ENCODE results near the gene SPATA46. TPM values are rescaled to one million over a fixed set of nuclear protein-coding genes. Genes with fewer than 3 reads are reported as not detected.

SPATA46 gene
- total and polyA plus RNA-seq, 4 donors: not detected

- ATAC-seq (ENCODE audit: insufficient read depth, low FRiP score) (no peak), DNase-seq (no peak)
- WGBS, 2 donors: 94% methylated on average over 5 of the region's 5 CpGs
- H3K4me1 ChIP-seq (ENCODE audit: control insufficient read depth in 5 of 5, insufficient read depth in 5 of 5, low read length in 5 of 5): peaks cover 0 to 3% (median 0%) of the 10 kb centered on the region in 5 donors
- no peaks in the 10 kb centered on the region for H3K27me3 ChIP-seq (ENCODE audit: control insufficient read depth in 3 of 3, insufficient read depth in 3 of 3, low read length in 2 of 3)
- no peaks in the 10 kb centered on the region for H3K9me3 ChIP-seq (ENCODE audit: control insufficient read depth in 4 of 4, insufficient read depth in 3 of 4, low read length in 3 of 4)
- no peak overlapping the region for H3K9ac ChIP-seq (ENCODE audit: insufficient read depth in 1 of 2, low read length in 2 of 2)
- H3K27ac ChIP-seq (ENCODE audit: low read depth in 1 of 2, low read length in 1 of 2): no peak overlapping the region
- no peak for TF ChIP-seq CTCF (IDR thresholded peaks at IDR 0.05; ENCODE audit: control extremely low read depth, extremely low read depth)
- H3K36me3 ChIP-seq (ENCODE audit: control insufficient read depth in 4 of 4, insufficient read depth in 4 of 4, low read length in 4 of 4): no peaks in the 10 kb centered on the region
- no peak overlapping the region for H3K4me3 ChIP-seq
These were observed 12.0 kb upstream of the SPATA46 start for GRCh38 chr1:162388615-162389014.

GRCh38 chr1:162388083-162388594, 11.5 kb upstream of the SPATA46 start:
- ATAC-seq (ENCODE audit: insufficient read depth, low FRiP score): no peak
- WGBS, 2 donors: 77 to 86% methylated on average over 8 of the region's 8 CpGs
- Histone ChIP-seq H3K27ac (ENCODE audit: low read depth in 1 of 2, low read length in 1 of 2) (no peak overlapping the region), H3K4me1 (ENCODE audit: control insufficient read depth in 5 of 5, insufficient read depth in 5 of 5, low read length in 5 of 5) (peaks cover 0 to 3% (median 0%) of the 10 kb centered on the region in 5 donors), H3K9me3 (ENCODE audit: control insufficient read depth in 4 of 4, insufficient read depth in 3 of 4, low read length in 3 of 4) (no peaks in the 10 kb centered on the region), H3K36me3 (ENCODE audit: control insufficient read depth in 4 of 4, insufficient read depth in 4 of 4, low read length in 4 of 4) (no peaks in the 10 kb centered on the region), H3K27me3 (ENCODE audit: control insufficient read depth in 3 of 3, insufficient read depth in 3 of 3, low read length in 2 of 3) (no peaks in the 10 kb centered on the region), H3K9ac (ENCODE audit: insufficient read depth in 1 of 2, low read length in 2 of 2) (no peak overlapping the region), H3K4me3 (no peak overlapping the region)
- no peak for TF ChIP-seq CTCF (IDR thresholded peaks at IDR 0.05; ENCODE audit: control extremely low read depth, extremely low read depth)
- DNase-seq: no peak

DNA sequence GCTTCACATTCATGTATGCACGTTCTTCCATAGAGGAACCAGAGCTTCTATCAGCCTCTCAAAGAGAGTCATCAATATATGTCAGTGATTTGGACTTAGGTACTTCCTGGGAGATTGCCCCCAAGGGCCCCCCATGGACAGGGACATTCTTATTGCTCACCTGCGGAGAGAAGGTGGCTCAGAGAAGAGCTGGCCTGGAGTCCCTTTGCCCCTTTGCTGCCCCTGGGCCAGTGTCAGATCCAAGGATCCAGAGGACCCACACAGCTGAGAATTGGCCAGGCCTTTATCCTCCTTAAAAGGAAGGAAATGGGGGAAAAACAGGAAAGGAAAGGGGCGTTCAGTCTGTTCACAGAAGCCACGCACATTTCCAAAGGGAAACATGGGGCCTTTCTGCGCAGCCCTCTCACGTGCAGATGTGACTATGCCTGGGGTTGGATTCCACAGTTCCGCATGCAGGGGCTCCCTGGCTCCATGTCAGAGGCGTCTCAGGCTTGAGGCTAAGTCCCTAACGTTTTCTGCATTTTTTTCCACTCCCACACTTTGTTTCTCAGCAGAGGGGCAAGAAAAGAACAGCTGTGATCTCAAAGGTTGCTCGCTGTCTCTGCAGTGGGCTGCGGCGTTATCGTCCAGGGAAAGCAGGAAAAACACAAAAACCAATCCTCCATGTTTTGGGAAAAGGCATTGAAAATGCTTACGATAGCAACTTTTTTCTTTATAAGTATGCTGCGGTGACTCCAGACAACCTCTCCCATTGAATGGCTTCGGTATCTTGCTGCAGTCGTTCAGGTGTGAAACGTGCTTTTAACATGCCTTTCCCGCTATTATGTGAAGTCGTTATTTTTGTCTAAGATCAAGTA, 10.8 kb upstream of the SPATA46 start:
- DNase-seq: no peak
- no peak for ATAC-seq (ENCODE audit: insufficient read depth, low FRiP score)
- H3K36me3 ChIP-seq (ENCODE audit: control insufficient read depth in 4 of 4, insufficient read depth in 4 of 4, low read length in 4 of 4): no peaks in the 10 kb centered on the region
- 81 to 82% methylated on average over 20 of the region's 20 CpGs for WGBS, 2 donors
- H3K27me3 ChIP-seq (ENCODE audit: control insufficient read depth in 3 of 3, insufficient read depth in 3 of 3, low read length in 2 of 3): no peaks in the 10 kb centered on the region
- H3K9ac ChIP-seq (ENCODE audit: insufficient read depth in 1 of 2, low read length in 2 of 2): no peak overlapping the region
- no peak overlapping the region for H3K4me3 ChIP-seq
- no peak overlapping the region for H3K27ac ChIP-seq (ENCODE audit: low read depth in 1 of 2, low read length in 1 of 2)
- H3K9me3 ChIP-seq (ENCODE audit: control insufficient read depth in 4 of 4, insufficient read depth in 3 of 4, low read length in 3 of 4): no peaks in the 10 kb centered on the region
- TF ChIP-seq CTCF (IDR thresholded peaks at IDR 0.05; ENCODE audit: control extremely low read depth, extremely low read depth): no peak
- H3K4me1 ChIP-seq (ENCODE audit: control insufficient read depth in 5 of 5, insufficient read depth in 5 of 5, low read length in 5 of 5): peaks cover 0 to 3% (median 0%) of the 10 kb centered on the region in 5 donors

All from lung (tissue), 12 donors.